H1 (cell line): ENCODE measurements around the gene PNLIP. TPM values are rescaled to one million over a fixed set of nuclear protein-coding genes. Genes with fewer than 3 reads are reported as not detected.

Experiments
- CHD2 ChIP-seq: IDR thresholded peaks from 2 replicates; pipeline ENCODE4 v1.6.1; 2012; ENCODE audit warnings: low read length, improper control_type of control experiment
- EZH2 ChIP-seq: fragments of 200-600 bp; sonication (generic); IDR thresholded peaks from 2 replicates; pipeline ENCODE4 v1.7.1; 2012; ENCODE audit warnings: low read depth, mild to moderate bottlenecking, moderate library complexity, low read length, inconsistent platforms; ENCODE audit not compliant: severe bottlenecking
- polyA plus RNA-seq, 7 experiments: library from polyadenylated mRNA; depleted of rRNA in 3 of 7; stranded (reverse) in 5 of 7; unstranded in 2 of 7; fragments of >200 nt in 5 of 7; fragments of 200-250 nt in 2 of 7; gene quantifications; 1 replicate in 5 of 7; 2 replicates in 1 of 7; 4 replicates in 1 of 7; pipeline versions ENCODE4 v1.2.1 to v1.2.3, GENCODE V29; 2011 to 2013; ENCODE audit warnings: missing spikeins in 2 of 7, mixed read lengths in 2 of 7
- total RNA-seq: library from RNA; stranded (reverse); fragmentation: NEBNext Ultra II Directional; extraction: Animal tissue kit (Norgen Biotek cat#: 25700); gene quantifications from 2 replicates; pipeline ENCODE4 v1.2.1, GENCODE V29; 2021
- TF ChIP-seq, protein P1 (sequence below): IDR thresholded peaks from 2 replicates; pipeline ENCODE4 v1.6.1; 2012; ENCODE audit warnings: low read length, inconsistent platforms

PNLIP gene
- total and polyA plus RNA-seq, 2 of the 8 experiments (the other 6 are each of a cell fraction or from before 2014, with no cell fraction given): not detected

DNA sequence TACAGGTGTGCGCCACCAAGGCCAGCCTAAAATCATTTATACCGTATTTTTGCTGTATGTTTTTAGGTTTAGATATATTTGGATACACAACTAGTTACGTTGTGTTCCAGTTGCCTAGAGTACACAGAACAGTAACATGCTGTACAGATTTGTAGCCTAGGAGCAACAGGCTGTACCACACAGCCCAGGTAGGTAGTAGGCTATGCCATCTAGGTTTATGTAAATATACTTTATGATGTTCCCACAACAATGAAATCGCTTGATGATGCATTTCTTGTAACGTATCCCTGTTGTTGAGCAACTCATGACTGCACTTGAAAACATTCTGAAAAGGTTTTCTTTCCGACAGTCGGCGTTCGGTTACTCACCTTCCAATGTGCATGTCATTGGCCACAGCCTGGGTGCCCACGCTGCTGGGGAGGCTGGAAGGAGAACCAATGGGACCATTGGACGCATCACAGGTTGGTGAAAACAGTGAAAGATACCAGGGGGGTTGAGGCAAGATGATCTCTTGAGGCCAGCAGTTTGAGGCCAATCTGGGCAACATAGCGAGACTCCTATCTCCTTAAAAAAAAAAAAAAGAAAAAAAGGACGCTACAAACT lies 7.7 kb downstream of the PNLIP start (continued):
- TF ChIP-seq, protein P1, sequence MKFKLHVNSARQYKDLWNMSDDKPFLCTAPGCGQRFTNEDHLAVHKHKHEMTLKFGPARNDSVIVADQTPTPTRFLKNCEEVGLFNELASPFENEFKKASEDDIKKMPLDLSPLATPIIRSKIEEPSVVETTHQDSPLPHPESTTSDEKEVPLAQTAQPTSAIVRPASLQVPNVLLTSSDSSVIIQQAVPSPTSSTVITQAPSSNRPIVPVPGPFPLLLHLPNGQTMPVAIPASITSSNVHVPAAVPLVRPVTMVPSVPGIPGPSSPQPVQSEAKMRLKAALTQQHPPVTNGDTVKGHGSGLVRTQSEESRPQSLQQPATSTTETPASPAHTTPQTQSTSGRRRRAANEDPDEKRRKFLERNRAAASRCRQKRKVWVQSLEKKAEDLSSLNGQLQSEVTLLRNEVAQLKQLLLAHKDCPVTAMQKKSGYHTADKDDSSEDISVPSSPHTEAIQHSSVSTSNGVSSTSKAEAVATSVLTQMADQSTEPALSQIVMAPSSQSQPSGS: no peak
- no peak for TF ChIP-seq EZH2
- TF ChIP-seq CHD2: no peak
